WTC11 (cell line): ENCODE measurements around the gene RAD51D. TPM values are rescaled to one million over a fixed set of nuclear protein-coding genes. Genes with fewer than 3 reads are reported as not detected.

Source experiments
- ATAC-seq: fragments of 200-7000 bp; cut with Tn5 transposase; 2 replicates; pipeline ENCODE4 v1.10.0; 2021; ENCODE audit warnings: mild to moderate bottlenecking, moderate library complexity
- CTCF ChIA-PET: fragments of 300-600 bp; sonication (Branson Sonifier 250); formaldehyde crosslinking; loops from one replicate; lab custom pipeline; 2021; ENCODE audit warnings: antibody characterized with exemption; lab: Charles Lee
- POLR2A ChIA-PET: fragments of 350-600 bp; sonication (Branson Sonifier 250); formaldehyde crosslinking; loops from one replicate; lab custom pipeline; 2021; ENCODE audit warnings: antibody characterized with exemption; lab: Charles Lee
- DNase-seq: peaks from one replicate; pipeline ENCODE4 v3.0.0; 2021; ENCODE audit warnings: low spot score
- H3K27ac Mint-ChIP-seq: 2 replicates; pipeline ENCODE4 v1.8.0; 2021; ENCODE audit warnings: mixed read lengths
- H3K27me3 Mint-ChIP-seq: 2 replicates; pipeline ENCODE4 v1.8.0; 2021; ENCODE audit warnings: low read depth, mild to moderate bottlenecking, moderate library complexity, mixed read lengths
- H3K36me3 Mint-ChIP-seq: 2 replicates; pipeline ENCODE4 v1.8.0; 2021; ENCODE audit warnings: mixed read lengths
- H3K4me1 Mint-ChIP-seq: 2 replicates; pipeline ENCODE4 v1.8.0; 2022; ENCODE audit warnings: mixed read lengths
- H3K4me3 Mint-ChIP-seq: 2 replicates; pipeline ENCODE4 v1.8.0; 2021; ENCODE audit warnings: mild to moderate bottlenecking, moderate library complexity, mixed read lengths
- H3K9me3 Mint-ChIP-seq: 2 replicates; pipeline ENCODE4 v1.8.0; 2021; ENCODE audit warnings: mixed read lengths
- ATF6 ChIP-seq: sonication (generic); formaldehyde crosslinking; IDR thresholded peaks from 2 replicates; pipeline ENCODE4 v1.8.1; 2023; ENCODE audit warnings: mild to moderate bottlenecking, missing genetic modification reagents
- E2F1 ChIP-seq: sonication (generic); formaldehyde crosslinking; IDR thresholded peaks from 2 replicates; pipeline ENCODE4 v1.8.0; 2022; ENCODE audit warnings: mild to moderate bottlenecking, missing genetic modification reagents
- EMX1 ChIP-seq: fragments of 250-450 bp; sonication (Bioruptor Pico); IDR thresholded peaks from 2 replicates; pipeline ENCODE4 v1.8.0; 2021; ENCODE audit warnings: mild to moderate bottlenecking
- GTF2I ChIP-seq: fragments of 250-450 bp; sonication (Bioruptor Pico); conservative IDR thresholded peaks from 2 replicates; pipeline ENCODE4 v1.4.0; 2021; ENCODE audit warnings: mild to moderate bottlenecking
- HMGA2 ChIP-seq: fragments of 250-450 bp; sonication (Bioruptor Pico); IDR thresholded peaks from 2 replicates; pipeline ENCODE4 v1.4.0; 2021; ENCODE audit warnings: mild to moderate bottlenecking, moderate library complexity
- JUN ChIP-seq: sonication (generic); formaldehyde crosslinking; IDR thresholded peaks from 2 replicates; pipeline ENCODE4 v1.8.0; 2023; ENCODE audit warnings: mild to moderate bottlenecking, missing genetic modification reagents
- RELA ChIP-seq: sonication (generic); formaldehyde crosslinking; IDR thresholded peaks from 2 replicates; pipeline ENCODE4 v1.8.1; 2022; ENCODE audit warnings: missing genetic modification reagents, mild to moderate bottlenecking, borderline replicate concordance
- SP1 ChIP-seq: sonication (generic); formaldehyde crosslinking; conservative IDR thresholded peaks from 2 replicates; pipeline ENCODE4 v1.8.1; 2022; ENCODE audit warnings: missing genetic modification reagents
- ZBTB43 ChIP-seq: sonication (generic); formaldehyde crosslinking; IDR thresholded peaks from 2 replicates; pipeline ENCODE4 v1.8.1; 2023; ENCODE audit warnings: mild to moderate bottlenecking, missing genetic modification reagents
- ZNF281 ChIP-seq: sonication (generic); formaldehyde crosslinking; IDR thresholded peaks from 2 replicates; pipeline ENCODE4 v1.8.0; 2023; ENCODE audit warnings: mild to moderate bottlenecking, missing genetic modification reagents
- total RNA-seq: library from RNA; stranded (reverse); gene quantifications from 3 replicates; pipeline ENCODE4 v1.2.3, GENCODE V29; 2021
- TF ChIP-seq, protein P1 (sequence below): sonication (generic); formaldehyde crosslinking; IDR thresholded peaks from 2 replicates; pipeline ENCODE4 v1.8.0; 2023; ENCODE audit warnings: missing genetic modification reagents
- TF ChIP-seq, protein P2 (sequence below): sonication (generic); formaldehyde crosslinking; IDR thresholded peaks from 2 replicates; pipeline ENCODE4 v1.8.1; 2022; ENCODE audit warnings: mild to moderate bottlenecking, missing genetic modification reagents, moderate library complexity, borderline replicate concordance
- TF ChIP-seq, protein P3 (sequence below): sonication (generic); formaldehyde crosslinking; IDR thresholded peaks from 2 replicates; pipeline ENCODE4 v1.8.1; 2023; ENCODE audit warnings: mild to moderate bottlenecking, missing genetic modification reagents, moderate library complexity
- TF ChIP-seq, protein P4 (sequence below): sonication (generic); formaldehyde crosslinking; IDR thresholded peaks from 2 replicates; pipeline ENCODE4 v1.8.1; 2022; ENCODE audit warnings: mild to moderate bottlenecking, moderate library complexity, missing genetic modification reagents

RAD51D gene
- total RNA-seq, 1 experiment from 2014 or later, result 15.0 TPM

- POLR2A ChIA-PET, result interaction anchor here (0.7 kb wide), 1 partner anchor 10 kb away, joined by 3 read pairs; no protein-coding TSS in a partner anchor
- TF ChIP-seq GTF2I (no peak), EMX1 (CRISPR knock-in tag) (no peak), HMGA2 (no peak), ATF6 (CRISPR knock-in tag) (no peak), ZNF281 (no peak)
- TF ChIP-seq, protein P1, sequence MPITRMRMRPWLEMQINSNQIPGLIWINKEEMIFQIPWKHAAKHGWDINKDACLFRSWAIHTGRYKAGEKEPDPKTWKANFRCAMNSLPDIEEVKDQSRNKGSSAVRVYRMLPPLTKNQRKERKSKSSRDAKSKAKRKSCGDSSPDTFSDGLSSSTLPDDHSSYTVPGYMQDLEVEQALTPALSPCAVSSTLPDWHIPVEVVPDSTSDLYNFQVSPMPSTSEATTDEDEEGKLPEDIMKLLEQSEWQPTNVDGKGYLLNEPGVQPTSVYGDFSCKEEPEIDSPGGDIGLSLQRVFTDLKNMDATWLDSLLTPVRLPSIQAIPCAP (CRISPR knock-in tag), result no peak
- no peaks in the 10 kb centered on the region for H3K36me3 Mint-ChIP-seq
- no peak overlapping the region for H3K27ac Mint-ChIP-seq
- peaks cover 13% of the 10 kb centered on the region for H3K4me1 Mint-ChIP-seq
- DNase-seq (no peak), ATAC-seq (no peak)
- H3K4me3 Mint-ChIP-seq, result no peak overlapping the region
- no peaks in the 10 kb centered on the region for H3K9me3 Mint-ChIP-seq
- CTCF ChIA-PET, result no interaction called here
- peaks cover 2% of the 10 kb centered on the region; the same call in 1 of the 2 replicates for H3K27me3 Mint-ChIP-seq
Measured at GRCh38 chr17:35149941-35150340, 30.3 kb upstream of the RAD51D start.

- H3K4me1 Mint-ChIP-seq, result peaks cover 16% of the 10 kb centered on the region
- TF ChIP-seq ZBTB43 (CRISPR knock-in tag) (no peak), E2F1 (no peak), GTF2I (no peak), SP1 (CRISPR knock-in tag) (no peak), RELA (no peak), JUN (CRISPR knock-in tag) (no peak)
- TF ChIP-seq, protein P2, sequence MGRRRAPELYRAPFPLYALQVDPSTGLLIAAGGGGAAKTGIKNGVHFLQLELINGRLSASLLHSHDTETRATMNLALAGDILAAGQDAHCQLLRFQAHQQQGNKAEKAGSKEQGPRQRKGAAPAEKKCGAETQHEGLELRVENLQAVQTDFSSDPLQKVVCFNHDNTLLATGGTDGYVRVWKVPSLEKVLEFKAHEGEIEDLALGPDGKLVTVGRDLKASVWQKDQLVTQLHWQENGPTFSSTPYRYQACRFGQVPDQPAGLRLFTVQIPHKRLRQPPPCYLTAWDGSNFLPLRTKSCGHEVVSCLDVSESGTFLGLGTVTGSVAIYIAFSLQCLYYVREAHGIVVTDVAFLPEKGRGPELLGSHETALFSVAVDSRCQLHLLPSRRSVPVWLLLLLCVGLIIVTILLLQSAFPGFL, result no peak
- TF ChIP-seq, protein P3, sequence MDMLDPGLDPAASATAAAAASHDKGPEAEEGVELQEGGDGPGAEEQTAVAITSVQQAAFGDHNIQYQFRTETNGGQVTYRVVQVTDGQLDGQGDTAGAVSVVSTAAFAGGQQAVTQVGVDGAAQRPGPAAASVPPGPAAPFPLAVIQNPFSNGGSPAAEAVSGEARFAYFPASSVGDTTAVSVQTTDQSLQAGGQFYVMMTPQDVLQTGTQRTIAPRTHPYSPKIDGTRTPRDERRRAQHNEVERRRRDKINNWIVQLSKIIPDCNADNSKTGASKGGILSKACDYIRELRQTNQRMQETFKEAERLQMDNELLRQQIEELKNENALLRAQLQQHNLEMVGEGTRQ (CRISPR knock-in tag), result no peak
- TF ChIP-seq, protein P4, sequence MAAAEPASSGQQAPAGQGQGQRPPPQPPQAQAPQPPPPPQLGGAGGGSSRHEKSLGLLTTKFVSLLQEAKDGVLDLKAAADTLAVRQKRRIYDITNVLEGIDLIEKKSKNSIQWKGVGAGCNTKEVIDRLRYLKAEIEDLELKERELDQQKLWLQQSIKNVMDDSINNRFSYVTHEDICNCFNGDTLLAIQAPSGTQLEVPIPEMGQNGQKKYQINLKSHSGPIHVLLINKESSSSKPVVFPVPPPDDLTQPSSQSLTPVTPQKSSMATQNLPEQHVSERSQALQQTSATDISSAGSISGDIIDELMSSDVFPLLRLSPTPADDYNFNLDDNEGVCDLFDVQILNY (CRISPR knock-in tag), result no peak
- peak; percentile 17; the same call in 1 of the 2 replicates for ATAC-seq
- no peak overlapping the region for H3K4me3 Mint-ChIP-seq
- H3K27me3 Mint-ChIP-seq, result peaks cover 2% of the 10 kb centered on the region
- H3K9me3 Mint-ChIP-seq, result no peaks in the 10 kb centered on the region
- H3K36me3 Mint-ChIP-seq, result no peaks in the 10 kb centered on the region
- ChIA-PET CTCF (interaction anchor here (1.2 to 2.5 kb wide), 3 partner anchors 165 to 391 kb away, joined by 5 to 9 read pairs (median 6); no protein-coding TSS in a partner anchor), POLR2A (no interaction called here)
- no peak for DNase-seq
- no peak overlapping the region for H3K27ac Mint-ChIP-seq
Measured at GRCh38 chr17:35148144-35148543, 28.5 kb upstream of the RAD51D start.
